ENCODE results near the gene HABP4.
A peak's percentile ranks its signal among the peaks of the same experiment; 100 is the strongest.

The HABP4 gene

GRCh38 chr9:96437454-96437853 is 12.5 kb upstream of the HABP4 start:
- POLR2A ChIA-PET = no interaction called here
- TF ChIP-seq TARDBP (IDR thresholded peaks at IDR 0.05) = no peak
- DNase-seq (ENCODE audit: extremely low spot score) = no peak
- CTCF ChIA-PET = no interaction called here

GRCh38 chr9:96440671-96441199 is 9.2 kb upstream of the HABP4 start:
- TF ChIP-seq LEF1 (IDR thresholded peaks at IDR 0.05; ENCODE audit: borderline replicate concordance) (no peak), SP1 (IDR thresholded peaks at IDR 0.05) (no peak), BHLHE40 (IDR thresholded peaks at IDR 0.05; ENCODE audit: borderline replicate concordance) (no peak), NFRKB (IDR thresholded peaks at IDR 0.05) (no peak), ARNT (IDR thresholded peaks at IDR 0.05) (no peak), FOXM1 (IDR thresholded peaks at IDR 0.05; ENCODE audit: borderline replicate concordance) (no peak), FOXK2 (IDR thresholded peaks at IDR 0.05) (no peak), FOXA1 (IDR thresholded peaks at IDR 0.05) (no peak), L3MBTL2 (conservative IDR thresholded peaks at IDR 0.05) (no peak), CTBP1 (IDR thresholded peaks at IDR 0.05; ENCODE audit: borderline replicate concordance) (no peak), ZNF384 (IDR thresholded peaks at IDR 0.05) (no peak), PKNOX1 (IDR thresholded peaks at IDR 0.05) (no peak), ELF4 (IDR thresholded peaks at IDR 0.05) (no peak), SUZ12 (IDR thresholded peaks at IDR 0.05) (no peak), TARDBP (IDR thresholded peaks at IDR 0.05) (no peak), HDGF (IDR thresholded peaks at IDR 0.05; ENCODE audit: borderline replicate concordance) (no peak)
- ChIA-PET POLR2A (interaction anchor here (1.4 kb wide), 1 partner anchor 9 kb away, joined by 4 read pairs; no protein-coding TSS in a partner anchor), CTCF (interaction anchor here (2.0 kb wide), 1 partner anchor 7 kb away, joined by 5 read pairs; no protein-coding TSS in a partner anchor)
- DNase-seq (ENCODE audit: extremely low spot score) = no peak

DNA sequence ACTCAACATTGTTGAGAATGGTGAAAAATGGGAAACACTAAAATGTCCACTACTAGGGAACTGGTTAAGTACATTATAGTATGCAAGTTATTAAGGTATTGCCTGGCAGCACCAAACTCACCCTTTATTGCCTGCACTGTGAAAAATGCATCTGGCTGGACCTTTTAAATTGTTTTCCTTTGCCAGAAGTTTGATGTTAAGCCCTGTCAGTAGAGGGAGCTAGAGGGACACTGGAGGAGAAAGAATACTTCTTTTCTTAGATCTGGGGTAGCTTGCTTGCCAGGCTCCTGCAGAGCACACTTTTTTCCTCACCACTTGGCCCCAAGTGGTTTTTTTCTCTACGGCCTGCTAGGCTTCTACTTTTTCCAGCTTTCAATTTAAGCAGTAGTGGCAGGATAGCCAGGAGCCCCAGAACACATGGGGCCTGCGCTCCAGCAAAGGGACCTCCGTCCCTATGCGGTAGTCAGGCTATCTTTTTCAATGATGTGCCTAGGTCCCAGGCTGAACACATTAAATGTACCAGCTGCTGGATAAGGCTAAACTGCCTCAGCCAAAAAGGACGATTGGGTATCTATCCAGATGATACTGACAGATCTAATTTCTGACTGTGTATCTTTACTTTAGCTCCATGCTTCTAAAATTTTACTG is 8.0 kb upstream of the HABP4 start:
- CTCF ChIA-PET = interaction anchor here (0.7 to 2.0 kb wide), 5 partner anchors 9 to 331 kb away, joined by 3 to 5 read pairs (median 3); no protein-coding TSS in a partner anchor
- POLR2A ChIA-PET = interaction anchor here (1.2 kb wide), 1 partner anchor 213 kb away, joined by 5 read pairs; the partner anchor contains the start of gene PRXL2C
- DNase-seq (ENCODE audit: extremely low spot score) = peak; percentile 37
- TF ChIP-seq LEF1 (IDR thresholded peaks at IDR 0.05; ENCODE audit: borderline replicate concordance) = no peak

- no peak for DNase-seq (ENCODE audit: extremely low spot score)
- TF ChIP-seq FOXA1 (IDR thresholded peaks at IDR 0.05) (no peak), NFRKB (IDR thresholded peaks at IDR 0.05) (no peak), FOXK2 (IDR thresholded peaks at IDR 0.05) (no peak), FOXM1 (IDR thresholded peaks at IDR 0.05; ENCODE audit: borderline replicate concordance) (no peak), TARDBP (IDR thresholded peaks at IDR 0.05) (no peak), BHLHE40 (IDR thresholded peaks at IDR 0.05; ENCODE audit: borderline replicate concordance) (no peak), LEF1 (IDR thresholded peaks at IDR 0.05; ENCODE audit: borderline replicate concordance) (no peak), ZNF384 (IDR thresholded peaks at IDR 0.05) (no peak), CTBP1 (IDR thresholded peaks at IDR 0.05; ENCODE audit: borderline replicate concordance) (no peak), SP1 (IDR thresholded peaks at IDR 0.05) (no peak), ARNT (IDR thresholded peaks at IDR 0.05) (no peak), L3MBTL2 (conservative IDR thresholded peaks at IDR 0.05) (no peak)
- CTCF ChIA-PET = interaction anchor here (0.6 to 2.0 kb wide), 6 partner anchors 9 to 859 kb away, joined by 3 to 5 read pairs (median 4); no protein-coding TSS in a partner anchor
- POLR2A ChIA-PET = interaction anchor here (1.2 kb wide), 1 partner anchor 213 kb away, joined by 5 read pairs; the partner anchor contains the start of gene PRXL2C
These were observed 7.5 kb upstream of the HABP4 start for GRCh38 chr9:96442491-96442890.

GRCh38 chr9:96447406-96447805 is 2.6 kb upstream of the HABP4 start:
- POLR2A ChIA-PET = no interaction called here
- no peak for DNase-seq (ENCODE audit: extremely low spot score)
- CTCF ChIA-PET = no interaction called here
- TF ChIP-seq L3MBTL2 (conservative IDR thresholded peaks at IDR 0.05) = no peak
- TF ChIP-seq ARNT (IDR thresholded peaks at IDR 0.05) = no peak
- no peak for TF ChIP-seq HDGF (IDR thresholded peaks at IDR 0.05; ENCODE audit: borderline replicate concordance)
- TF ChIP-seq BHLHE40 (IDR thresholded peaks at IDR 0.05; ENCODE audit: borderline replicate concordance) = no peak
- TF ChIP-seq SP1 (IDR thresholded peaks at IDR 0.05) = no peak
- TF ChIP-seq FOXA1 (IDR thresholded peaks at IDR 0.05) = no peak
- TF ChIP-seq PKNOX1 (IDR thresholded peaks at IDR 0.05) = no peak
- no peak for TF ChIP-seq FOXM1 (IDR thresholded peaks at IDR 0.05; ENCODE audit: borderline replicate concordance)
- TF ChIP-seq ELF4 (IDR thresholded peaks at IDR 0.05) = no peak
- TF ChIP-seq TARDBP (IDR thresholded peaks at IDR 0.05) = no peak
- no peak for TF ChIP-seq LEF1 (IDR thresholded peaks at IDR 0.05; ENCODE audit: borderline replicate concordance)
- no peak for TF ChIP-seq NFRKB (IDR thresholded peaks at IDR 0.05)
- no peak for TF ChIP-seq ZNF384 (IDR thresholded peaks at IDR 0.05)
- TF ChIP-seq FOXK2 (IDR thresholded peaks at IDR 0.05) = no peak

DNA sequence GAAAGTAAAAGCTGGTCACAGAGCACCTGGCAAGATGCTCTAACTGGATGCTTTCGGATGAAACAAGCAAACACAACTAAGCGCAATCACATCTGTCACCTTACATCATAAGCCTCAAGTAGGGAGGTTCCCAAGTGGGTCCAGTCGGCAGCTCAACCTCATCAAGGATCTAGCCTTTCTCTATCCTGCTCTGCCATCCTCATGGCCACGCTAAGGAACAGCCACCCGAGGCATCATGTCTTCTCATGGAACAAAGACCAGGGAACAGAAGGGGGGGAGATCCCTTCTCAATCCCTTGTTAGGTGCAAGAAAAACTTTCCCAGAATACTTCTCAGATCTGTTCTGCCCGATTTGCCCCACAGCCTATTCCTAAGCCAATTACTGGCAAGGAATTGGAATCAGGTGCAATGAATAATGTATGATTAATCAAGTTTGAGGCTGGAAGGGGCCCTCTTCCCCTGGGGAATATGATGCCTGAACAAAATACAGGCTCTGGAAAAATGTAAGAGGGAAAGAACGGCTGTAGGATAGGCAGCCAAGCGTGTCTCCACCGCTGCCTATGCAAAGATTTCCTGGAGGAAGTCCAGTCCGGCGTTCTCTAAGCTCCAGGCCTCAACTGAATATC is 1.3 kb upstream of the HABP4 start:
- DNase-seq (ENCODE audit: extremely low spot score) = no peak
- CTCF ChIA-PET = interaction anchor here (1.2 kb wide), 1 partner anchor 29 kb away, joined by 3 read pairs; no protein-coding TSS in a partner anchor
- TF ChIP-seq CTBP1 (IDR thresholded peaks at IDR 0.05; ENCODE audit: borderline replicate concordance) (no peak), SUZ12 (IDR thresholded peaks at IDR 0.05) (no peak), FOXK2 (IDR thresholded peaks at IDR 0.05) (no peak), LEF1 (IDR thresholded peaks at IDR 0.05; ENCODE audit: borderline replicate concordance) (no peak), NFRKB (IDR thresholded peaks at IDR 0.05) (no peak), TARDBP (IDR thresholded peaks at IDR 0.05) (no peak)
- POLR2A ChIA-PET = interaction anchor here (1.2 to 1.9 kb wide), 3 partner anchors 9 to 207 kb away, joined by 4 to 11 read pairs (median 5); partner anchors contain the start of gene ZNF367

Data from HEK293T (cell line).